ENCODE data around the gene SMIM22.

SMIM22 gene

DNA sequence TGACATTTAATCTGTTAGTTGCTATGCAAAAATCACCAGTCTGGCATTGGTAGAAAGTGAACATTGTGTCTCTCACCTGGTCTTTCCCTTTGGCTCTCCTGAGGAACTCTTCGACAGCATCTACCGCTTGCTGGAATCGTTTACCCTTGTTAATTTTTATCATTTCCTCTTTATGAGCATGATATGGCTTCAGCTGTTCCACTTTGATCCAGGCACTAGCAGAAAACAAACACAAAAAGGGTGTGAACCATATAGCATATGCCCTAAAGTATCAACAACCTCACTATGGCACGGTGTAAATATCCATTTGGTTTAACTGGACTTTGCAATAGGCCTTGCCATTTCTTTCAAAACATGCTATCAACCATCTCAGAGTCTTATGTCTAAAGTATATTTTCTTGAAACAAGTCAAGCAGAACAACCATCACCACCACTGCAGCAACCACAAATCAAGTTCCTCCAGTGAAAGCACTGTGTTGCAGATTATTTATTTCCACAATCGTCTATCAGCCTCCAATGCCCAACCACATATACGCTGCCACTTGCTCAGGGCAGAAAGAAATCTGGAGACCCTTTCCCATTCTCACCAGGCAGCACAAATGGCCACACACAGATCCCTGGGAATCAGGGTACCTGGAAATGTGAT is 37.7 kb downstream of the SMIM22 start:
- no peak for DNase-seq (ENCODE audit: low read depth in 2 of 2)
- TF ChIP-seq, protein P1, sequence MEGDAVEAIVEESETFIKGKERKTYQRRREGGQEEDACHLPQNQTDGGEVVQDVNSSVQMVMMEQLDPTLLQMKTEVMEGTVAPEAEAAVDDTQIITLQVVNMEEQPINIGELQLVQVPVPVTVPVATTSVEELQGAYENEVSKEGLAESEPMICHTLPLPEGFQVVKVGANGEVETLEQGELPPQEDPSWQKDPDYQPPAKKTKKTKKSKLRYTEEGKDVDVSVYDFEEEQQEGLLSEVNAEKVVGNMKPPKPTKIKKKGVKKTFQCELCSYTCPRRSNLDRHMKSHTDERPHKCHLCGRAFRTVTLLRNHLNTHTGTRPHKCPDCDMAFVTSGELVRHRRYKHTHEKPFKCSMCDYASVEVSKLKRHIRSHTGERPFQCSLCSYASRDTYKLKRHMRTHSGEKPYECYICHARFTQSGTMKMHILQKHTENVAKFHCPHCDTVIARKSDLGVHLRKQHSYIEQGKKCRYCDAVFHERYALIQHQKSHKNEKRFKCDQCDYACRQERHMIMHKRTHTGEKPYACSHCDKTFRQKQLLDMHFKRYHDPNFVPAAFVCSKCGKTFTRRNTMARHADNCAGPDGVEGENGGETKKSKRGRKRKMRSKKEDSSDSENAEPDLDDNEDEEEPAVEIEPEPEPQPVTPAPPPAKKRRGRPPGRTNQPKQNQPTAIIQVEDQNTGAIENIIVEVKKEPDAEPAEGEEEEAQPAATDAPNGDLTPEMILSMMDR (IDR thresholded peaks at IDR 0.05; ENCODE audit: low read depth, low read length) = no peak
- no peak overlapping the region for H3K4me3 ChIP-seq (replicated peaks in 1 of 2; ENCODE audit: low read depth in 2 of 2, low read length in 2 of 2)

DNA sequence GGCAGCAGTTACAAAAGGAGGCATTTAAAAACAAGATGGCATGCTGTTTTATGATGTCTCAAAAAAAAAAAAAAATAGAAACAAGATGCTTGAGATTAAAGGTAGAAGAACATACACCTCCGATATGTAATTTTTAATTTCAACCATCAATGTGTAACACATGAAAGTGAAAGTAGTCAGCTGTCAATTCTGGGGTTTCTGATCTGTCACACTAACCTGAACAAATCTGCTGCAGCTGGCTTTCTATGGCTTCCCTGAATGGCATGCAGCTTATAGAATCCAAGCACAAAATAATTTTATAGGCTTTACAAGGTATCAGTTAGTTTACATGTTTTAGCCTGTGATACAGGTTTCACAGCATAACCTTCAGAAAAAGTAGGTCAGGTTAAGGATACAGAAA is 38.4 kb downstream of the SMIM22 start:
- TF ChIP-seq, protein P1 (IDR thresholded peaks at IDR 0.05; ENCODE audit: low read depth, low read length) = no peak
- no peak overlapping the region for H3K4me3 ChIP-seq (replicated peaks in 1 of 2; ENCODE audit: low read depth in 2 of 2, low read length in 2 of 2)
- DNase-seq (ENCODE audit: low read depth in 2 of 2) = no peak

DNA sequence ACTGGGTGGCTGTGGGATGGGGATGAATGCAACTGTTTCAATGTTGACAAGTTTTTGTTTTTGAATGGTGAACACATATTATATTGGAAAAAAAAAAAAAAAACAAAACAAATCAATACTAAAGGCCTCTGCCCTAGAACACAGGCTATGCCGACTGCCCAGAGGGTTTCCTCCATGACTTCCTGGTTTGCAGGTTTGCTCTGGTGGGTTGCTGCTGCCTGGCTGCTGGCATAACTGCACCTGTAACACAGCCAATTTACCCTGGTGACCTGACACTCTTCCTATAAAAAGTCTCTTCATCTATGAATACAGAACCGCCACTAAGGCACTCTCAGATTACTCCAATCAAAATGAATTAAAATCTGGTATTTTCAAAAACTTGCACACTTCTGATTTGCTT is 41.6 kb downstream of the SMIM22 start:
- H3K4me3 ChIP-seq (replicated peaks in 1 of 2; ENCODE audit: low read depth in 2 of 2, low read length in 2 of 2) = no peak overlapping the region
- TF ChIP-seq, protein P1 (IDR thresholded peaks at IDR 0.05; ENCODE audit: low read depth, low read length) = no peak
- DNase-seq (ENCODE audit: low read depth in 2 of 2) = no peak

DNA sequence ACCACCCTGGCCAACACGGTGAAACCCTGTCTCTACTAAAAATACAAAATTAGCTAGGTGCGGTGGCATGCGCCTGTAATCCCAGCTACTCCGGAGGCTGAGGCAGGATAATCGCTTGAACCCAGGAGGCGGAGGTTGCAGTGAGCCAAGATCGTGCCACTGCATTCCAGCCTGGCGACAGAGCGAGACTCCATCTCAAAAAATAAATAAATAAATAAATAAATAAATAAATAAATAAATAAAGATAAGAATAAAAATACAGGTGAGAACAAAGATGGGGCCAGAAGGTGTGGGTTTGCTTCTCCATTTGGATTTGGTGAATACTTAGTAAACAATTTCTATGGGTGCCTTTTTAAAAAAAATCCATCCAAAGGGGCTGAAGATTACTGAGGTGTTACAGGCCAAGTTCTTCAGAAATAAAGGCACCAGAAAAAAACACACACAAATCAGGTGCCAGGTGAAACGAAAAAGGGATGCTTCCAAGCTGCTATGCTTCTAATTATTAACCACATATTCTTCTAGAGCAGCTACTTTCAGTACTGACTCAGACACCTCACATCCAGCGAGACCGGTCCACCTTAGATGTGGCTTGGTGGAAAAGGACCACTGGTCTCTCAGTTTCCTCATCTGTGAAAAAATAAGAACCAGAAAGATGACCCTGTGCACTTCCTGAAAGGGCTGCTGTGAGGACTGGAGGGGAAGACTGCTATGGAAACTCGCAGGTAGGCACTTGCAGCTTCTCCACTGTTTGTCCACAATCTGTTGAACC is 42.7 kb downstream of the SMIM22 start:
- TF ChIP-seq, protein P1 (IDR thresholded peaks at IDR 0.05; ENCODE audit: low read depth, low read length) = no peak
- DNase-seq (ENCODE audit: low read depth in 2 of 2) = no peak
- no peak overlapping the region for H3K4me3 ChIP-seq (replicated peaks in 1 of 2; ENCODE audit: low read depth in 2 of 2, low read length in 2 of 2)

DNA sequence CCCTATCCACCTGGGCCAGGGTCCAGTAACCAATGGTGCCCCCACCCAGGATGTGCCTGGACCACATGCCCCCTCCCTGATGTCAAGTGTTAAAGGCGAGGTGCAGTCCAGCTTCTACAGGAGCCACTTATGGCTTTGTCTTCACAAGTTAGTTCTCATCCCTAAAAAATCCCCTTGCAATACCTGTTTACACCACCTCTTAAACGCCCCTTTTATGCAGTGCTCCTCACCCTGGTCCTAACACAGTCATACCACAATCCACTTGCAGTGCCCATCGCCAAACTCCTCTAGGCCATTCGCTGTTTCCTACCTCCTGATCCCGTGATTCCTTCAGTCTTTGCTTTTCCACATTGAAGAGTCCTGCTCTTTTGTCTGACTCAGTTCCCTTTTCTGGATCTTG is 44.8 kb downstream of the SMIM22 start:
- DNase-seq (ENCODE audit: low read depth in 2 of 2) = no peak
- H3K4me3 ChIP-seq (replicated peaks in 1 of 2; ENCODE audit: low read depth in 2 of 2, low read length in 2 of 2) = no peak overlapping the region
- TF ChIP-seq, protein P1 (IDR thresholded peaks at IDR 0.05; ENCODE audit: low read depth, low read length) = no peak

DNA sequence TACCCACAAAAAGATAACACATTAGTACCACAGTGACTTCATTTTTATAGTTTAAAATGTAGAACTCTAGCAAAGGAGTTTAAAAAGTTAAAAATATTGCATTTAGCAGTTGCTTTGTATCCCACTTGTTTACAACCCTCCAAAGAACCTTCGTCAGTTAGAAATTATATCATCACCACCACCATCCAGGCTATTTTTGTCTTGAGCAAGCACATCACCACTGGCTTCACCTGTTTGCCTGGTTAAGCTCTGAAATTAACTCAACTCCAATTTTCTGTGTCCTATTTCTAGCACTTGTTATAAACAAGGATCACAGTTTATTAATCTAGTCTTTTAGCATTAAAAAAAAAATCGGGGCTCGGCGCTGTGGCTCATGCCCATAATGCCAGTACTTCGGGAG is 45.8 kb downstream of the SMIM22 start:
- TF ChIP-seq, protein P1 (IDR thresholded peaks at IDR 0.05; ENCODE audit: low read depth, low read length) = no peak
- H3K4me3 ChIP-seq (replicated peaks in 1 of 2; ENCODE audit: low read depth in 2 of 2, low read length in 2 of 2) = no peak overlapping the region
- no peak for DNase-seq (ENCODE audit: low read depth in 2 of 2)
